ENCODE data around the gene ZNF783. TPM values are rescaled to one million over a fixed set of nuclear protein-coding genes. Genes with fewer than 3 reads are reported as not detected.

The ZNF783 gene
- total and polyA plus RNA-seq, 2 of the 8 experiments (the other 6 are each of a cell fraction or from before 2014, with no cell fraction given) = 7.3 to 8.2 TPM

- CTCF ChIA-PET (ENCODE audit: partially characterized antibody) = interaction anchor here (0.7 to 6.8 kb wide), 19 partner anchors 7 to 149 kb away, joined by 3 to 82 read pairs (median 4); partner anchors contain the start of gene ZNF783
Observed at GRCh38 chr7:149310990-149311573, 49.1 kb downstream of the ZNF783 start.

More at GRCh38 chr7:149310990-149311573, 49.1 kb downstream of the ZNF783 start:
- no peak overlapping the region for H2AK5ac ChIP-seq (ENCODE audit: low read depth, low read length)
- no peaks in the 10 kb centered on the region for H3K27me3 ChIP-seq (replicated peaks in 1 of 4; ENCODE audit: control insufficient read depth in 3 of 4, extremely low read depth in 1 of 4, insufficient read depth in 3 of 4, low read length in 3 of 4)
- H2BK15ac ChIP-seq (ENCODE audit: low read length) = no peak overlapping the region
- H2BK20ac ChIP-seq (ENCODE audit: low read length) = no peak overlapping the region
- no peak overlapping the region for H3K9ac ChIP-seq (replicated peaks in 1 of 4; ENCODE audit: extremely low read depth in 1 of 4, low read depth in 3 of 4, low read length in 3 of 4)
- no peak overlapping the region for H3K27ac ChIP-seq (ENCODE audit: low read depth, low read length)
- no peaks in the 10 kb centered on the region for H4K20me1 ChIP-seq (replicated peaks in 1 of 2; ENCODE audit: control insufficient read depth in 1 of 2, insufficient read depth in 2 of 2, low read length in 2 of 2)
- H2AFZ ChIP-seq (ENCODE audit: low read length) = no peak overlapping the region
- H4K8ac ChIP-seq (ENCODE audit: extremely low read depth, insufficient read depth, low read length) = no peak overlapping the region
- H3K4ac ChIP-seq (replicated peaks; ENCODE audit: insufficient read length, low read depth, low read length) = no peak overlapping the region
- no peaks in the 10 kb centered on the region for H3K4me1 ChIP-seq (replicated peaks in 1 of 4; ENCODE audit: control insufficient read depth in 3 of 4, insufficient read depth in 4 of 4, low read length in 3 of 4)
- H3K14ac ChIP-seq (ENCODE audit: insufficient read length) = no peak overlapping the region
- no peaks in the 10 kb centered on the region for H3K79me1 ChIP-seq (ENCODE audit: low read depth, low read length)
- H3K18ac ChIP-seq (ENCODE audit: extremely low read depth, low read length) = no peak overlapping the region
- no peaks in the 10 kb centered on the region for H3K79me2 ChIP-seq (ENCODE audit: control insufficient read depth in 1 of 2, insufficient read depth in 2 of 2, low read length in 2 of 2)
- H4K5ac ChIP-seq (ENCODE audit: insufficient read length, low read depth, low read length) = no peak overlapping the region
- POLR2A ChIA-PET (ENCODE audit: partially characterized antibody) = interaction anchor here (0.9 to 1.6 kb wide), 5 partner anchors 27 to 111 kb away, joined by 3 to 5 read pairs (median 4); partner anchors contain the start of gene ZNF783
- no peak overlapping the region for H3K4me2 ChIP-seq (ENCODE audit: insufficient read depth in 1 of 2, low read depth in 2 of 2, low read length in 2 of 2)
- TF ChIP-seq POLR2A (IDR thresholded peaks at IDR 0.05; ENCODE audit: control extremely low read depth in 1 of 2, low read depth in 2 of 2, low read length in 2 of 2) (no peak), JUN (IDR thresholded peaks at IDR 0.05; ENCODE audit: low read depth, low read length) (no peak), CBX5 (IDR thresholded peaks at IDR 0.05; ENCODE audit: low read depth, low read length) (no peak), MAFK (IDR thresholded peaks at IDR 0.05; ENCODE audit: low read depth, low read length) (no peak), SIRT6 (IDR thresholded peaks at IDR 0.05; ENCODE audit: low read length) (no peak), SP1 (IDR thresholded peaks at IDR 0.05; ENCODE audit: low read depth, low read length) (no peak), RNF2 (IDR thresholded peaks at IDR 0.05; ENCODE audit: borderline replicate concordance, low read depth, low read length, missing control alignments, poor library complexity, severe bottlenecking) (no peak), HDAC6 (IDR thresholded peaks at IDR 0.05; ENCODE audit: low read depth, low read length) (no peak), RAD21 (IDR thresholded peaks at IDR 0.05 in 1 of 2, conservative IDR thresholded peaks at IDR 0.05 in 1 of 2; ENCODE audit: low read depth in 2 of 2, low read length in 2 of 2) (no peak)
- TF ChIP-seq, protein P1, sequence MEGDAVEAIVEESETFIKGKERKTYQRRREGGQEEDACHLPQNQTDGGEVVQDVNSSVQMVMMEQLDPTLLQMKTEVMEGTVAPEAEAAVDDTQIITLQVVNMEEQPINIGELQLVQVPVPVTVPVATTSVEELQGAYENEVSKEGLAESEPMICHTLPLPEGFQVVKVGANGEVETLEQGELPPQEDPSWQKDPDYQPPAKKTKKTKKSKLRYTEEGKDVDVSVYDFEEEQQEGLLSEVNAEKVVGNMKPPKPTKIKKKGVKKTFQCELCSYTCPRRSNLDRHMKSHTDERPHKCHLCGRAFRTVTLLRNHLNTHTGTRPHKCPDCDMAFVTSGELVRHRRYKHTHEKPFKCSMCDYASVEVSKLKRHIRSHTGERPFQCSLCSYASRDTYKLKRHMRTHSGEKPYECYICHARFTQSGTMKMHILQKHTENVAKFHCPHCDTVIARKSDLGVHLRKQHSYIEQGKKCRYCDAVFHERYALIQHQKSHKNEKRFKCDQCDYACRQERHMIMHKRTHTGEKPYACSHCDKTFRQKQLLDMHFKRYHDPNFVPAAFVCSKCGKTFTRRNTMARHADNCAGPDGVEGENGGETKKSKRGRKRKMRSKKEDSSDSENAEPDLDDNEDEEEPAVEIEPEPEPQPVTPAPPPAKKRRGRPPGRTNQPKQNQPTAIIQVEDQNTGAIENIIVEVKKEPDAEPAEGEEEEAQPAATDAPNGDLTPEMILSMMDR (IDR thresholded peaks at IDR 0.05; ENCODE audit: control extremely low read depth in 1 of 3, insufficient read depth in 1 of 3, low read depth in 1 of 3, low read length in 3 of 3) = no peak
- no peak overlapping the region for H4K91ac ChIP-seq (replicated peaks; ENCODE audit: insufficient read length, low read length)
- no peaks in the 10 kb centered on the region for H3K23me2 ChIP-seq (ENCODE audit: low read depth, low read length)
- H2BK5ac ChIP-seq (ENCODE audit: low read depth, low read length) = no peak overlapping the region
- no peak overlapping the region for H2BK12ac ChIP-seq (ENCODE audit: low read depth, low read length)
- WGBS, 2 experiments (ENCODE audit: extremely low coverage in 1 of 2, insufficient coverage in 1 of 2, insufficient read length in 1 of 2, insufficient replicate concordance in 2 of 2, low coverage in 1 of 2, low lambda C conversion rate in 2 of 2, missing lambda C conversion rate in 1 of 2) = 86% methylated on average over 4 of the region's 4 CpGs; no CpG with 5 or more reads in 1 of the 2 experiments
- no peaks in the 10 kb centered on the region for H3K9me3 ChIP-seq (ENCODE audit: insufficient read depth in 2 of 2, low read depth in 1 of 2, low read length in 1 of 2)
- no peak for DNase-seq (ENCODE audit: low read depth in 1 of 2, low spot score in 2 of 2)
- H3K4me3 ChIP-seq (ENCODE audit: extremely low read depth in 1 of 4, insufficient read depth in 2 of 4, low read depth in 3 of 4, low read length in 4 of 4) = no peak overlapping the region
- FAIRE-seq = no peak
- no peaks in the 10 kb centered on the region for H3K36me3 ChIP-seq (ENCODE audit: control insufficient read depth in 2 of 4, insufficient read depth in 4 of 4, low read length in 3 of 4)
- H2BK120ac ChIP-seq (replicated peaks; ENCODE audit: low read depth, low read length) = no peak overlapping the region
- no peak overlapping the region for H3K23ac ChIP-seq (ENCODE audit: insufficient read length)
- H3K56ac ChIP-seq (replicated peaks; ENCODE audit: insufficient read length, low read depth, low read length) = no peak overlapping the region

Data from H1 (cell line).